HAP-1 (cell line): ENCODE data around the gene PARP14.

ENCODE experiments used
- DNase-seq, 2 experiments: peaks; one replicate each; pipeline ENCODE4 v3.0.0-alpha.2; 2016 to 2020; ENCODE audit warnings: low spot score in 2 of 2
- H3K27me3 ChIP-seq: fragments of 250-450 bp; sonication (Bioruptor Pico); 2 replicates; pipeline ENCODE4 v1.5.1; 2020; ENCODE audit warnings: low read depth, mild to moderate bottlenecking, moderate library complexity
- H3K36me3 ChIP-seq: fragments of 250-450 bp; sonication (Bioruptor Pico); replicated peaks from 2 replicates; pipeline ENCODE4 v1.5.1; 2020; ENCODE audit warnings: mild to moderate bottlenecking
- H3K4me1 ChIP-seq: fragments of 250-450 bp; sonication (Bioruptor Pico); 2 replicates; pipeline ENCODE4 v1.5.1; 2020; ENCODE audit warnings: mild to moderate bottlenecking
- H3K4me3 ChIP-seq: fragments of 250-450 bp; sonication (Bioruptor Pico); 2 replicates; pipeline ENCODE4 v1.5.1; 2020; ENCODE audit warnings: mild to moderate bottlenecking, moderate library complexity
- H3K9me3 ChIP-seq: fragments of 250-450 bp; sonication (Bioruptor Pico); 2 replicates; pipeline ENCODE4 v1.5.1; 2020; ENCODE audit warnings: mild to moderate bottlenecking, moderate library complexity
- in situ Hi-C: fragments of 300-500 bp; cut with MboI; formaldehyde crosslinking; loops from 3 replicates; pipeline ENCODE4 v1.14.3; 2020; ENCODE audit warnings: low sequenced_read_pairs, inconsistent platforms, mixed read lengths

PARP14 gene

DNA sequence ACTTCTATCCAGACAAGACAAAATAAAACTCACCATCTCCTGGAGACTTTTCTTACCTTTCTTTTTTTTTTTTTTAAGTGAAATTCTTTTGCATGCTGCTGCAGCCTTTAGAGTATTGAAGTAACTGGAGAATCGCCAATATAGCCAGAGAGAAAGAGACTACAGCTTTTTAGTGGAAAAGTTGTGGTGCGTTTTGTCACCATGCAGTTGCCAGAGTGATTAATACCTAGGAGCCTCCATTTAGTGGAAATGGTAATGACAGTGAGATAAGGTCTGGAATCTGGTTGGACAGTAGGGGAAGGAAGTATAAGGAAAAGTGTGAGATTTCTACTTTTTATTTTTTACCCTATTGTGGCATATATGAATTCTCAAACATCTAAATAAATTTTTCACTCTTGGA lies 18.1 kb upstream of the PARP14 start:
- no peaks in the 10 kb centered on the region for H3K27me3 ChIP-seq
- in situ Hi-C loops = no loop called here
- DNase-seq = no peak

DNA sequence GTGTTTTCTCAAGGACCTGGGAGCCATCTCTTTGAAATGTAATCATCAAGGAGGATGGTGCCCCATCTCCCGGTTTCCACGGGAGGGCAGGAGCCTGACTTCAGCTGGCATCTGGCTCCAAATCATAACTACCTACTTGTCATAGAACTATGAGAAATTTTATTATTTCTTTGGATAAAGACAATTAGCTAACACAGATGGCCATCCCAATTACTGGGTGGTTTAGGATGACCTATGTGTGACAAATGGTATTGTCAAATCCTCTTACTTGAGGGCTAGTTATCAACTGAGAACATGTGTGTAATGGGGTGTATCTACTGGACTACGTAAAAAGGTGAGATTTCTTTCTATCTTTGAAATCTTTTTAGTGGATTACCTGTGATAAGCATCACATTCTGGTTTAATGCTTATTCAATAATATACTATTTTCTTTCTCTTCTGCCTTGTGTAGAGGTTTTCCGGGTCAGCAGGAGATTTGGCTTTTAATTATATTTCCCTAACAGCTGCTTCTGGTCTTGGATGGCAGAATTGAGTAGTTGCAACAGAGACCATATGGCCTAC lies 15.3 kb upstream of the PARP14 start:
- no peak overlapping the region for H3K4me3 ChIP-seq
- H3K9me3 ChIP-seq = no peaks in the 10 kb centered on the region
- in situ Hi-C loops = no loop called here
- H3K36me3 ChIP-seq = no peaks in the 10 kb centered on the region
- no peaks in the 10 kb centered on the region for H3K4me1 ChIP-seq
- DNase-seq = no peak
- no peaks in the 10 kb centered on the region for H3K27me3 ChIP-seq

More for the DNA sequence above, 18.1 kb upstream of the PARP14 start:
- no peaks in the 10 kb centered on the region for H3K9me3 ChIP-seq
- no peaks in the 10 kb centered on the region for H3K4me1 ChIP-seq
- no peak overlapping the region for H3K4me3 ChIP-seq
- no peaks in the 10 kb centered on the region for H3K36me3 ChIP-seq

DNA sequence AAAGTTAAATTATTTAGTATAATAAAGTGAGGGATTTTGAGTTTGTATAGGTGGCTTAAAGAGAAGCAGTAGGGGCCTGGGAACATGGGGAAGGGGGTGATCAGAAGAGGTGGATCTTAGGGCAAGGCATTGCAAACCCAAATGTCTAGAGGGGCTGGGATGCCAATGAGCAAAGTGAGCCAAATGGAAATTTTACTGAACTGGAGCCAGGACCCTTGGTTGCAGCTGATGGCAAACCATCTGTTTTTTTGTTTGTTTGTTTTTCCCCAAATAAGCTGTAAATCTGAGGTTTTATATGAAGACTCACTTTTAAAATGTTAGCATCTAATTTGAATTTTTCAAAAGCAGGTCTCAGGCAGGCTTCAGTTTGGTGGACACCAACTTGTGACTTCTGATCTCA lies 14.8 kb upstream of the PARP14 start:
- no peak overlapping the region for H3K4me3 ChIP-seq
- H3K36me3 ChIP-seq = no peaks in the 10 kb centered on the region
- no peak for DNase-seq
- in situ Hi-C loops = no loop called here
- no peaks in the 10 kb centered on the region for H3K4me1 ChIP-seq
- no peaks in the 10 kb centered on the region for H3K9me3 ChIP-seq
- no peaks in the 10 kb centered on the region for H3K27me3 ChIP-seq

DNA sequence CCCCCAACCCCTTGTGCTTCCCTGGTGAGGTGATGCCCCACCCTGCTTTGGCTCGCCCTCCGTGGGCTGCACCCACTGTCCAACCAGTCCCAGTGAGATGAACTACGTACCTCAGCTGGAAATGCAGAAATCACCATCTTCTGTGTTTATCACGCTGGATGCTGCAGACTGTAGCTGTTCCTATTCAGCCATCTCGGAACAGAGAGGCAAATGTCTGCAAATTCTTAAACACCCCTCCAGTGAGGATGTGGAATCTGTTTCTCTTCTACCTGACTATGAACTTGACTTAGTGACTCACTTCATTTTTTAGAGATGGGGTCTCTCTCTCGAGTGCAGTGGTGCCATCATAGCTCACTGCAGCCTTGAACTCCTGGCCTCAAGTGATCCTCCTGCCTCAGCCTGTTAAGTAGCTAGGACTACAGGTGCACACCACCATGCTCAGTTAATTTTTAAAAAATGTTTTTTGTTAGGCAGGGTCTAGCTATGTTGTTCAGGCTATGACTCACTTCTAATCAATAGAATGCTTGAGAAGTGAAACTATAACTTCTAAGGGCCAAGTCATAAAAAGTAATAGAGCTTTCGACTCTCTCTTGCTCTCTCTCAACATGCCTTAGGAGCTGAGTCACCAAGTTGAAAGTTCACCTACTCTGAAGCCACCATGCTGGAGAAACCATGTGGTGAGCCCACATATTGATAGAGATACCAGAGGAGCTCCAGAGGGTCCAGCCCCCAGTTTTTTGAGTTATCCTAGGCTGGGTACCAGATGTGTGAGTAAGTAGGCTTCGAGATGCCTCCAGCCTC lies 11.5 kb upstream of the PARP14 start:
- DNase-seq = no peak
- no peaks in the 10 kb centered on the region for H3K9me3 ChIP-seq
- no peak overlapping the region for H3K4me3 ChIP-seq
- no peaks in the 10 kb centered on the region for H3K4me1 ChIP-seq
- in situ Hi-C loops = no loop called here
- no peaks in the 10 kb centered on the region for H3K27me3 ChIP-seq
- H3K36me3 ChIP-seq = no peaks in the 10 kb centered on the region

DNA sequence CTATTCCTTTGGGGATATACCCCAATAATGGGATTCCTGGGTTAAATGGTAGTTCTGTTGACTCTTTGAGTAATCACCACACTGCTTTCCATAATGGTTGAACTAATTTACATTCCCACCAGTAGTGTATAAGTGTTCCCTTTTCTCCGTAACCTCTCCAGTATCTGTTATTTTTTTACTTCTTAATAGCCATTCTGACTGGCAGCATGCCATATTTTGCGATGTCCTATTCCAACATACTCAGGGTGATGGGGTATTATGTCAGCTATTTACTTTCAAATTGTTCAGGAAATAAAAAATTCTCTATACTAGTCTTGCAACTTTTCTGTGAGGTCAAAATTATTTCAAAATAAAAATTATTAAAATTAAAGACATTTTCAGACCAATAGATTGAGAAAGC lies 9.1 kb upstream of the PARP14 start:
- Histone ChIP-seq H3K36me3 (no peaks in the 10 kb centered on the region), H3K4me3 (no peak overlapping the region), H3K27me3 (no peaks in the 10 kb centered on the region), H3K4me1 (no peaks in the 10 kb centered on the region), H3K9me3 (no peaks in the 10 kb centered on the region)
- in situ Hi-C loops = no loop called here
- DNase-seq = no peak

DNA sequence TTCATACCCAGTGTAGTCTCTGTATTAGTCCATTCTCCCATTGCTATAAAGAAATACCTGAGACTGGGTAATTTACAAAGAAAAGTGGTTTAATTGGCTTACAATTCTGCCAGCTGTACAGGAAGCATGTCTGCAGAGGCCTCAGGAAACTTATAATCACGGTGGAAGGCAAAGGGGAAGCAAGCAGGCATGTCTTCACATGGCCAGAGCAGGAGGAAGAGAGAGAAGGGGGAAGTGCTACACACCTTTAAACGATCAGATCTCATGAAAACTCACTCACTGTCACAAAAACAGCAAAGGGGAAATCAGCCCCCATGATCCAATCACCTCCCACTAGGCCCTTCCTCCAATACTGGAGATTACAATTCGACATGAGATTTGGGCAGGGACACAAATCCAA lies 6.3 kb upstream of the PARP14 start:
- Histone ChIP-seq H3K9me3 (no peaks in the 10 kb centered on the region), H3K27me3 (no peaks in the 10 kb centered on the region), H3K36me3 (no peaks in the 10 kb centered on the region), H3K4me3 (no peak overlapping the region), H3K4me1 (peaks cover 2% of the 10 kb centered on the region)
- no peak for DNase-seq
- in situ Hi-C loops = no loop called here

DNA sequence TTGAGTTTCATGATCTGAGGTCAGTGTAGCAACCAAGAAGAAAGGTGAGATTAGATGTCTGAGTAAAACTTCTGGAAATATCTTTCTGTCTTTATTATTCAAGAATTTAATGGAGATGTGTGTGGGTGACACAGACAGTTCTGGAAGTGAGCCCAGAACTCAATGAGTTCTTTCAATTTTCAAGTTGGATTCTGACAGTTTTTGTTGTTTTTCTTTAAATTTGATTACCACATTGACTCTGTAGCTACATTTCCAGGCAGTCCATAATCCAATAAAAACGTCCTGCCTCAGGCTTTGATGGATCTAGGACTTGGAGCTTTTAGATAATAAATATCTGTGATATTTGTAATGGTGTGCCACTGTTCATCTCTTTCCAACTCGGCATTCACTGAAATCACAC lies 3.9 kb upstream of the PARP14 start:
- Histone ChIP-seq H3K4me3 (no peak overlapping the region), H3K36me3 (no peaks in the 10 kb centered on the region), H3K4me1 (peaks cover 13% of the 10 kb centered on the region), H3K9me3 (no peaks in the 10 kb centered on the region), H3K27me3 (no peaks in the 10 kb centered on the region)
- in situ Hi-C loops = loop anchor here (5.0 kb wide), 1 partner anchor 119 kb away; no protein-coding TSS in a partner anchor
- peak in 1 of 2 experiments; percentile 23 for DNase-seq

DNA sequence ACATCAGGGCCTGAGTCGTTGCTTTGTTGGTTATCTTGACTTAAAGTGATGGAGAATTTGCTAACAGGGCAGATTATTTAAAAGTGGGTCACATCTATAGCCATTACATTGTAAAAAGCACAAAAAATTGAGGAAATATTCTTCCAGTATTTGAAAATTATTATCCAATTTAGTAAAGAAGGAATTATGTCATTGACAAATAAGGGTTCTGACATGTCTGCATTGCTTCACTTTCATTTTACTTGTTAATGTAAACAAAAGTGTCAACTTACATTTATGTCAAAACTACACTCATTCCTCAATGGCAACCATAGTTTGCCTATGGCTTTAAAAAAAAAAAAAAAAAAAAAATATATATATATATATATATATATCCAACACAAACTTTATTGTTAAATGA lies 3.4 kb upstream of the PARP14 start:
- no peak for DNase-seq
- no peaks in the 10 kb centered on the region for H3K36me3 ChIP-seq
- H3K27me3 ChIP-seq = no peaks in the 10 kb centered on the region
- in situ Hi-C loops = loop anchor here (5.0 kb wide), 1 partner anchor 120 kb away; no protein-coding TSS in a partner anchor
- H3K9me3 ChIP-seq = no peaks in the 10 kb centered on the region
- H3K4me1 ChIP-seq = peaks cover 13% of the 10 kb centered on the region
- H3K4me3 ChIP-seq = no peak overlapping the region

DNA sequence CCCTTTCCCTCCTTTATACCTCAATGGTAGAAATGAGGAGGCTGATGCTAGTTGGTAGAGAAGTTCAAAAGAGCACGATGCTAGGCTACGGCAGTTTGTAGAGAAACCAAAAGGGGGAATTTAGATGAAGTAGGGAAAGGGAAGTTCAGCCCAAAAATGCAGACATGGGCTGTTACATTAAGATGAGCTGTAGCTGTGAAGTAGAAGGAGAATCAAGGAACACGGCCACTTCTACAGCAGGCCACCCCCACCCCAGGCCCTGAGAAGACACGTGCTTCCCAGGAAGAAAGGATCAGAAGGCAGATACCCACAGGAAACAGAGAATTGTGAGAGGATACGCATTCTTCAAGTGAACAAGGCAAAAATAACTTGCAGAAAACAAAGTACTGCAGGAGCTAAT lies 2.1 kb upstream of the PARP14 start:
- Histone ChIP-seq H3K9me3 (no peaks in the 10 kb centered on the region), H3K4me1 (peaks cover 13% of the 10 kb centered on the region), H3K4me3 (no peak overlapping the region), H3K27me3 (no peaks in the 10 kb centered on the region), H3K36me3 (no peaks in the 10 kb centered on the region)
- no peak for DNase-seq
- in situ Hi-C loops = loop anchor here (5.0 kb wide), 1 partner anchor 121 kb away; no protein-coding TSS in a partner anchor

DNA sequence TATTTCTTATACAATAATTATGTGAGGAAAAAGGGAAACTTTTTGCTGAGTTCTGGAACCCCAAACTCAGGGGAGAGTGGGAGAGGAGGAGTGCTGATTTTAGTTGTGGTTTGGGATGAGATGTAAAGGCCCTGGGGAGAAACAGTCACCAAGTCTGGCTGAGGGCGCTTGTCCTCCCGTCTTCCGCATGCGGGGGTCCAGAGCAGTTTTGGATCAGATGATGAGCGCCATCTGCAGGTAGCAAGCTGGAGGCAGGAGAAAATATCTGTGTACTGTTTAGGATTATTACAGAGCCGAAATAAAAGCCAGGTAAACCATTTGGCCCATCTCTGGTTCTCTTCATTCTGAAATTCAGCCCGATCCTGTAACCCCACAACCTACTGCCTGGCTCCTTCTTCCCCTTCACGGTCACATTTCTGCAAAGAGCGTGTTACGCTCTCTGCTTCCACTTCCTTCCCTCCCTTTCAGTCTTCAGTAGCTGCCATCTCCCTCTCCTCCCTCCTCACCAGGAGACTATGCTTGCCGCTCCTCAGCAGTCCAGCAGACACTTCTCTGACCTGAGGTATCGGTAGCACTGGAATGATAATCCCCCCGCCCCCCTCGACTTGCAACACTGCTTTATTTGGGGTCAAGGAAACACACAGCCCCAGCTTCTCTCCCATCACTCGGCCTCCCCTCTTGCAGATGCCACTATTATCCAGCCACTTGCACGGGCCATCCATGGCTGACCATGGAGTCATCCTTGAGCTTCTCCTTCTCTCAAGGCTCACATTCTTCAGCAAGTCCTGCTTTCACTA lies 1.4 kb upstream of the PARP14 start:
- Histone ChIP-seq H3K4me3 (no peak overlapping the region), H3K4me1 (peaks cover 13% of the 10 kb centered on the region), H3K27me3 (no peaks in the 10 kb centered on the region), H3K9me3 (no peaks in the 10 kb centered on the region), H3K36me3 (no peaks in the 10 kb centered on the region)
- in situ Hi-C loops = loop anchor here (5.0 kb wide), 1 partner anchor 122 kb away; no protein-coding TSS in a partner anchor
- peak; percentile 74 to 89 for DNase-seq

DNA sequence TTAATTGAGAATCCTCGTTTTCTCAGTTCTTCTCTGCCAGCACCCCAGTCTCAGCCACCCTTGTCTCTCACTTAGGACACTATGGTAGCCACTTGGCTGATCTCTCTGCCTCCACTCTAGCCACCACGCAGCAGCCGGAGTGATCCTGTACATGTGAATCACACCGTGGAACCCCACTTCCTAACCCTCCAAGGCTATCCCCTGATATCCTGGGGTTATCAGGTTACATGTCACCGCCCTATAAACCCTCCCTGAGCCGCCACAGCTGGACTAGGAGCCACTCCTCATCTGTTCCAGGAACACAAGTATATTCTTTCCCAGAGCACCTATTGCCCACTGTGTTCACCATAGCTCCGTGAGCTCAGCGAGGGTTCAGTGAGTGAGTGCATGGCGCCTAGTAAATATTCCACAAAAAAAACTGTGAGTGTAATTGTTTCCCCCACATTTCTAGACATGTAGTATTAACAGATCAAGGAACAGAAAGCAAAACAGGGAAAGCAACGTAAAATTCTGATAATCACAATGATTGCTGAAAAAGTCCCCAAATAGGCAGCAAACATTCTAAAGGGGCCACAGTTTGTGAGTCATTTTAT lies 661 bp upstream of the PARP14 start:
- DNase-seq = peak in 1 of 2 experiments; percentile 42
- H3K4me3 ChIP-seq = peak overlapping the region; percentile 54
- no peaks in the 10 kb centered on the region for H3K9me3 ChIP-seq
- in situ Hi-C loops = loop anchor here (5.0 kb wide), 2 partner anchors 123 to 223 kb away; no protein-coding TSS in a partner anchor
- H3K36me3 ChIP-seq = no peaks in the 10 kb centered on the region; the same call in 1 of the 2 replicates
- no peaks in the 10 kb centered on the region for H3K27me3 ChIP-seq
- H3K4me1 ChIP-seq = peaks cover 13% of the 10 kb centered on the region

DNA sequence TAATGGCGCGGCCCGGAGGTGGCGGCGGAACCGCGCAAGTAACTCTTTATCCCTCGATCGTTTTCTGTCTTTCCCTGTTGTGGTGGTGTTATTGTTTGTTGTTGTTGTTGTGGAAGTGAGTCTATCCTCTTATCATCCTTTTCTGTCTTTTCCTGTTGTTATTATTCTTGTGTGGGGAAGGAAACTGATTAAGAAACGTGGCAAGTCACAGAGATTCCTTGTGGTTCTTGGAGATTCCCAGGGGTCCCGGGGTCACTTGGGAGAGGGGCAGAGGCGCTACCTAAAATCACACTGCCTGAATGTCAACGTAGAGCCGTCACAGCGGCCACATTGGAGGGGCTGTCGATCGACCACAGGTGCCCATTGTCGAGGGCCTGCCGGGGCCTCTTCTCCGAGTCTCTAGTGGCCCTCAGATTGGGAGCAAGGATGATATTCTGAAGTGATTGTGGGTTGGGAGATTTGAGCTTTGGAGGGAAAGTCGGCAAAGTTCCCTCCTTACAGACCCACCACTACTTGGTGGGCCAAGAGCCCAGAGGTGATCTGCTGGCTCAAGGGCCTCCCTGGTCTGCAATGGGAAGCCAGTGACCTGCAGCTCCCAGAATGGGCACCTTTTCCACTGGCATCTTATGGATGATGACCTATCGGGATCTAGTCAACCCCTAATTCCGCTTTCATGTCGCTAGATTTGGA lies 790 bp downstream of the PARP14 start:
- peak; percentile 2 to 23 for DNase-seq
- H3K36me3 ChIP-seq = no peaks in the 10 kb centered on the region; the same call in 1 of the 2 replicates
- H3K4me3 ChIP-seq = peak overlapping the region; percentile 54
- in situ Hi-C loops = loop anchor here (5.0 kb wide), 1 partner anchor 224 kb away; no protein-coding TSS in a partner anchor
- no peaks in the 10 kb centered on the region for H3K27me3 ChIP-seq
- no peaks in the 10 kb centered on the region for H3K9me3 ChIP-seq
- peaks cover 13% of the 10 kb centered on the region for H3K4me1 ChIP-seq

DNA sequence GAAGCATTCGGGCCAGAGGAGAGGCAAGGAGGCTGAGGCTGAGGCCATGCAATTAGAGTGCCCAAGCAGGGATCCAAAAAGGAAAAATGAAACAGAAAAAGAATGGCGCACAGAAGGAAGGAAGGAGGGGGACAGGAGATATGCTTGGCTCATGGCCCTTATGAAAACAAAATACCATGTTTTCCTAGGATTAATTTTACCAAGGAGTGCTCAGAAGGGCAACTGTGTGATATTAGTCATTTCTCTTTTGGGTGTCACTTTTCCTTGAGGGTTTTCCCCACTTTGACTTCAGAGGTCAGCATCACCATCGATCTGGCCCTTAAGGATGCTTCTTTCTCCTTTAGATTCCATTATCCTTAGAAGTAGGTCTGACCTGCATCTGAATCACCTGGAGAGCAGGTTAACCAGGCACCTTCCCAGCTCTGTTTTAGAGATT lies 1.4 kb downstream of the PARP14 start:
- DNase-seq = peak in 1 of 2 experiments; percentile 1
- H3K4me3 ChIP-seq = no peak overlapping the region; the same call in 1 of the 2 replicates
- in situ Hi-C loops = loop anchor here (5.0 kb wide), 1 partner anchor 225 kb away; no protein-coding TSS in a partner anchor

More for the DNA sequence above, 1.4 kb downstream of the PARP14 start:
- peaks cover under 1% of the 10 kb centered on the region for H3K36me3 ChIP-seq
- H3K4me1 ChIP-seq = peaks cover 13% of the 10 kb centered on the region
- no peaks in the 10 kb centered on the region for H3K27me3 ChIP-seq
- H3K9me3 ChIP-seq = no peaks in the 10 kb centered on the region
